Osteocyte (in vitro differentiated cells): ENCODE measurements around the gene RAD51. TPM values are rescaled to one million over a fixed set of nuclear protein-coding genes. Genes with fewer than 3 reads are reported as not detected.

Source experiments
- DNase-seq: peaks from one replicate; pipeline ENCODE4 v3.0.0; 2021; ENCODE audit warnings: mixed read lengths; ENCODE audit not compliant: unreplicated experiment; ENCODE audit errors: extremely low spot score
- H3K27ac Mint-ChIP-seq: one replicate; pipeline ENCODE4 v1.8.0; 2021; ENCODE audit warnings: mild to moderate bottlenecking, mixed read lengths; ENCODE audit not compliant: unreplicated experiment
- H3K27me3 Mint-ChIP-seq: one replicate; pipeline ENCODE4 v1.8.0; 2021; ENCODE audit warnings: mixed read lengths; ENCODE audit not compliant: unreplicated experiment
- H3K36me3 Mint-ChIP-seq: one replicate; pipeline ENCODE4 v1.8.0; 2021; ENCODE audit warnings: mixed read lengths; ENCODE audit not compliant: unreplicated experiment
- H3K4me1 Mint-ChIP-seq: one replicate; pipeline ENCODE4 v1.8.0; 2021; ENCODE audit warnings: mixed read lengths; ENCODE audit not compliant: unreplicated experiment
- H3K4me3 Mint-ChIP-seq: one replicate; pipeline ENCODE4 v1.8.0; 2021; ENCODE audit warnings: mild to moderate bottlenecking, moderate library complexity, mixed read lengths; ENCODE audit not compliant: unreplicated experiment
- H3K9me3 Mint-ChIP-seq: one replicate; pipeline ENCODE4 v1.8.0; 2021; ENCODE audit warnings: mixed read lengths; ENCODE audit not compliant: unreplicated experiment
- CTCF ChIP-seq: fragments of 200-600 bp; sonication (generic); IDR thresholded peaks from 2 replicates; pipeline ENCODE4 v1.5.0; 2021; ENCODE audit warnings: antibody characterized with exemption, mild to moderate bottlenecking, moderate library complexity
- total RNA-seq: library from RNA; stranded (reverse); gene quantifications from 2 replicates; pipeline ENCODE4 v1.2.1, GENCODE V29; 2021

The RAD51 gene
- total RNA-seq, 1 donor from 2014 or later: 8.6 TPM

- Mint-ChIP-seq H3K27ac (no peak overlapping the region), H3K36me3 (peaks cover 3% of the 10 kb centered on the region), H3K4me3 (no peak overlapping the region), H3K9me3 (no peaks in the 10 kb centered on the region), H3K27me3 (no peaks in the 10 kb centered on the region), H3K4me1 (peaks cover 14% of the 10 kb centered on the region)
- DNase-seq: no peak
- no peak for TF ChIP-seq CTCF
Measured at GRCh38 chr15:40691737-40692136, 3.2 kb upstream of the RAD51 start.

- H3K36me3 Mint-ChIP-seq: peaks cover 3% of the 10 kb centered on the region
- H3K4me3 Mint-ChIP-seq: peak overlapping the region; percentile 99
- peaks cover 15% of the 10 kb centered on the region for H3K4me1 Mint-ChIP-seq
- H3K27ac Mint-ChIP-seq: peak overlapping the region; percentile 99
- no peak for DNase-seq
- H3K27me3 Mint-ChIP-seq: no peaks in the 10 kb centered on the region
- H3K9me3 Mint-ChIP-seq: no peaks in the 10 kb centered on the region
- no peak for TF ChIP-seq CTCF
Measured at GRCh38 chr15:40693904-40694687, 878 bp upstream of the RAD51 start.

GRCh38 chr15:40695469-40695890, 506 bp downstream of the RAD51 start:
- H3K4me1 Mint-ChIP-seq: peaks cover 15% of the 10 kb centered on the region

GRCh38 chr15:40696228-40696627, 1.3 kb downstream of the RAD51 start:
- Mint-ChIP-seq H3K9me3 (no peaks in the 10 kb centered on the region), H3K4me1 (peaks cover 15% of the 10 kb centered on the region), H3K4me3 (peak overlapping the region; percentile 99), H3K27me3 (no peaks in the 10 kb centered on the region), H3K27ac (peak overlapping the region; percentile 99), H3K36me3 (peaks cover 3% of the 10 kb centered on the region)
- no peak for DNase-seq
- TF ChIP-seq CTCF: no peak

More at GRCh38 chr15:40695469-40695890, 506 bp downstream of the RAD51 start:
- no peaks in the 10 kb centered on the region for H3K27me3 Mint-ChIP-seq
- TF ChIP-seq CTCF: no peak
- DNase-seq: no peak
- H3K36me3 Mint-ChIP-seq: peaks cover 3% of the 10 kb centered on the region
- H3K9me3 Mint-ChIP-seq: no peaks in the 10 kb centered on the region
- peak overlapping the region; percentile 99 for H3K4me3 Mint-ChIP-seq
- H3K27ac Mint-ChIP-seq: peak overlapping the region; percentile 99

GRCh38 chr15:40697916-40698315, 2.9 kb downstream of the RAD51 start:
- peak overlapping the region; percentile 18 for H3K4me3 Mint-ChIP-seq
- TF ChIP-seq CTCF: no peak
- no peaks in the 10 kb centered on the region for H3K9me3 Mint-ChIP-seq
- no peak overlapping the region for H3K27ac Mint-ChIP-seq
- no peaks in the 10 kb centered on the region for H3K27me3 Mint-ChIP-seq
- H3K4me1 Mint-ChIP-seq: peaks cover 14% of the 10 kb centered on the region
- DNase-seq: no peak
- peaks cover 2% of the 10 kb centered on the region for H3K36me3 Mint-ChIP-seq
